ENCODE results near the gene OR5B3.

Gene OR5B3

GRCh38 chr11:58358969-58359368, 47.7 kb downstream of the OR5B3 start, which contains the start of gene OR5B17:
TSS of gene OR5B17 (minus strand) at chr11:58359069. CDS start at chr11:58359069, 0 bp downstream.
- Mint-ChIP-seq H3K27ac (no peak within 1 kb of the TSS), H3K36me3 (no peaks in the 10 kb centered on the region), H3K4me3 (no peak within 1 kb of the TSS), H3K27me3 (no peaks in the 10 kb centered on the region), H3K4me1 (no peaks in the 10 kb centered on the region), H3K9me3 (no peaks in the 10 kb centered on the region)
- no peak for DNase-seq
- CTCF ChIA-PET, result no interaction called here

GRCh38 chr11:58354727-58355126, 51.9 kb downstream of the OR5B3 start:
- H3K27ac Mint-ChIP-seq, result no peak overlapping the region
- H3K4me3 Mint-ChIP-seq, result no peak overlapping the region
- no peaks in the 10 kb centered on the region for H3K4me1 Mint-ChIP-seq
- H3K9me3 Mint-ChIP-seq, result no peaks in the 10 kb centered on the region
- no peak for DNase-seq
- CTCF ChIA-PET, result no interaction called here
- no peaks in the 10 kb centered on the region for H3K27me3 Mint-ChIP-seq
- no peaks in the 10 kb centered on the region for H3K36me3 Mint-ChIP-seq

All from activated naive CD4-positive, alpha-beta T cell treated with anti-CD3 and anti-CD28 coated beads, Interleukin-2, amount 10 ng/mL, durations not matched to agents 7 days and 5 days (primary cell).